ENCODE measurements around the gene PDE4DIP. TPM values are rescaled to one million over a fixed set of nuclear protein-coding genes. Genes with fewer than 3 reads are reported as not detected.
"Not testable (repeated sequence)": the region's sequence is repeated elsewhere in the genome, so short reads cannot be mapped to it uniquely, and the experiment has no call there.

Gene PDE4DIP
- total and polyA plus RNA-seq, 4 donors, result 131 to 249 (median 215) TPM

GRCh38 chr1:148844651-148845050 lies 423 bp downstream of the PDE4DIP start:
- WGBS (ENCODE audit: insufficient coverage), result no CpG with 5 or more reads among the region's 14 CpGs
- not testable (repeated sequence) for H3K4me1 ChIP-seq (ENCODE audit: control insufficient read depth, insufficient read depth, low read length); H3K27me3 ChIP-seq (ENCODE audit: control insufficient read depth, insufficient read depth, low read length); DNase-seq (ENCODE audit: low read depth in 4 of 6, low spot score in 6 of 6); H3K9me3 ChIP-seq (ENCODE audit: control insufficient read depth, insufficient read depth, low read length); H3K4me3 ChIP-seq (ENCODE audit: low read depth, low read length); H3K27ac ChIP-seq (ENCODE audit: low read depth, low read length); H3K36me3 ChIP-seq (ENCODE audit: control insufficient read depth, insufficient read depth, low read length)

- WGBS (ENCODE audit: insufficient coverage), result no CpG with 5 or more reads among the region's 4 CpGs
These were observed 840 bp downstream of the PDE4DIP start for GRCh38 chr1:148845068-148845467.

DNA sequence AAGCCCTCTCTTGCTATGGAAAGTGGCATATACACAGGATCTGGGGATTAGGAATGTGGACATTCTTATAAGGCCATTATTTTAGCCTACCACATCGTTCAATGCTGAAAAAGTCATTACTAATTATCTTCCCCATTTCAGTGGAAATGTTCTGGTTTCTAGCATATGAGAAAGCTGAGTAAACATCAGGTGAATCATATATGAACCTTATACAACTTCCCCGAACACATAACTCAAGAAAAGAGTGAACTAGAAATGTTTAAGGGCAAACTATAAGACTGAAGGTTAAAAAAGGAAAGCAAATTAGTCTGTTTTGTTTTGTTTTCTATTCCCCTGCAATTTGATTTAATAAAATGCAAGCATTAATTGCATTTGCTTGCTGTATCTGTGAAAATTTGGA lies 6.1 kb downstream of the PDE4DIP start:
- H3K36me3 ChIP-seq (ENCODE audit: control insufficient read depth, insufficient read depth, low read length); DNase-seq (ENCODE audit: low read depth in 4 of 6, low spot score in 6 of 6); H3K4me3 ChIP-seq (ENCODE audit: low read depth, low read length); H3K27ac ChIP-seq (ENCODE audit: low read depth, low read length); H3K4me1 ChIP-seq (ENCODE audit: control insufficient read depth, insufficient read depth, low read length); H3K9me3 ChIP-seq (ENCODE audit: control insufficient read depth, insufficient read depth, low read length); H3K27me3 ChIP-seq (ENCODE audit: control insufficient read depth, insufficient read depth, low read length): not testable (repeated sequence)
- no CpG with 5 or more reads among the region's 2 CpGs for WGBS (ENCODE audit: insufficient coverage)

More at GRCh38 chr1:148845068-148845467, 840 bp downstream of the PDE4DIP start:
- not testable (repeated sequence) for DNase-seq (ENCODE audit: low read depth in 4 of 6, low spot score in 6 of 6); H3K9me3 ChIP-seq (ENCODE audit: control insufficient read depth, insufficient read depth, low read length); H3K27ac ChIP-seq (ENCODE audit: low read depth, low read length); H3K27me3 ChIP-seq (ENCODE audit: control insufficient read depth, insufficient read depth, low read length); H3K4me3 ChIP-seq (ENCODE audit: low read depth, low read length); H3K4me1 ChIP-seq (ENCODE audit: control insufficient read depth, insufficient read depth, low read length); H3K36me3 ChIP-seq (ENCODE audit: control insufficient read depth, insufficient read depth, low read length)

- H3K27me3 ChIP-seq (ENCODE audit: control insufficient read depth, insufficient read depth, low read length); H3K36me3 ChIP-seq (ENCODE audit: control insufficient read depth, insufficient read depth, low read length); H3K27ac ChIP-seq (ENCODE audit: low read depth, low read length); H3K4me1 ChIP-seq (ENCODE audit: control insufficient read depth, insufficient read depth, low read length); H3K4me3 ChIP-seq (ENCODE audit: low read depth, low read length); DNase-seq (ENCODE audit: low read depth in 4 of 6, low spot score in 6 of 6); H3K9me3 ChIP-seq (ENCODE audit: control insufficient read depth, insufficient read depth, low read length): not testable (repeated sequence)
These were observed 6.6 kb downstream of the PDE4DIP start for GRCh38 chr1:148850840-148851239.

DNA sequence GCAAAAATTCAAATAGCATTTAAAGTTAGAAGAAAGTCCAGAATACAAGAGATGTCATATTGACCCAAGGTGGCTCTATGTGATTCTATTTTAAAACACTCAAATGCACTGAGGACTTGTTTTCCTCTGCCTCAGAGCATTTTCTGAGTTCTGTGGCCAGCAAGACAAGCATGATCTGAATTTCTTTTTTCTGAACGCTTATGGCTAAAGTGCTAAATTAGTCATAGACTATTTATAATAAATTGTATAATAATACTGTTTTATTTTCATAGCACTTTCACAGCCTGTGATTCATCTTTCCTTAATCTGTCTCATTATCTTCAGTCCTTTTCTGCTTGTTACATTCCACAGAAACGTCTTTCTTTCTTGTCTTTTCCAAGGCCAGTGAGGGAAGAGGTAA lies 7.5 kb downstream of the PDE4DIP start:
- no CpG with 5 or more reads among the region's 2 CpGs for WGBS (ENCODE audit: insufficient coverage)
- not testable (repeated sequence) for DNase-seq (ENCODE audit: low read depth in 4 of 6, low spot score in 6 of 6); H3K27me3 ChIP-seq (ENCODE audit: control insufficient read depth, insufficient read depth, low read length); H3K36me3 ChIP-seq (ENCODE audit: control insufficient read depth, insufficient read depth, low read length); H3K9me3 ChIP-seq (ENCODE audit: control insufficient read depth, insufficient read depth, low read length); H3K27ac ChIP-seq (ENCODE audit: low read depth, low read length); H3K4me3 ChIP-seq (ENCODE audit: low read depth, low read length); H3K4me1 ChIP-seq (ENCODE audit: control insufficient read depth, insufficient read depth, low read length)

- H3K4me1 ChIP-seq (ENCODE audit: control insufficient read depth, insufficient read depth, low read length); H3K4me3 ChIP-seq (ENCODE audit: low read depth, low read length); H3K36me3 ChIP-seq (ENCODE audit: control insufficient read depth, insufficient read depth, low read length); H3K9me3 ChIP-seq (ENCODE audit: control insufficient read depth, insufficient read depth, low read length); H3K27me3 ChIP-seq (ENCODE audit: control insufficient read depth, insufficient read depth, low read length); DNase-seq (ENCODE audit: low read depth in 4 of 6, low spot score in 6 of 6); H3K27ac ChIP-seq (ENCODE audit: low read depth, low read length): not testable (repeated sequence)
- WGBS (ENCODE audit: insufficient coverage), result no CpG with 5 or more reads among the region's 5 CpGs
These were observed 9.1 kb downstream of the PDE4DIP start for GRCh38 chr1:148853363-148853762.

DNA sequence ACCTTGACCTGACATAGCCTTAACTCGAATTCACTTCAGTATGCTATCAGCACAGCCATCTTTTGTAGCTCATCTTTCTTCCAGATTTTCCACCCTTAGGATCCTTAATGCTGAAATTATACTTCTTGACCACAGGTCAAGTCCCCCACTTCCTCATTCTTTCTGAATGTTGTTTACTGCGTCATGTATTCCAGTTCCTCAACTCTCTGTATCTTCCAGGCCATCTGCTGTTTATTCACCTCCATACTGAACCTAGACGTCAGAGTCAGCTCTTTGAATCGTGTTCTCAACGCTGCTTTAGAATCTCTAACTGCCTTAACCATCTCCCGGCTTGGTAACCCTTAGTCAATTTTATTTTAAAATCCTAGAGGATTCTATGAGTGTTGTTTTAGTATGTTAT lies 9.8 kb downstream of the PDE4DIP start:
- not testable (repeated sequence) for H3K4me3 ChIP-seq (ENCODE audit: low read depth, low read length); H3K27me3 ChIP-seq (ENCODE audit: control insufficient read depth, insufficient read depth, low read length); H3K9me3 ChIP-seq (ENCODE audit: control insufficient read depth, insufficient read depth, low read length); H3K4me1 ChIP-seq (ENCODE audit: control insufficient read depth, insufficient read depth, low read length); H3K36me3 ChIP-seq (ENCODE audit: control insufficient read depth, insufficient read depth, low read length); DNase-seq (ENCODE audit: low read depth in 4 of 6, low spot score in 6 of 6); H3K27ac ChIP-seq (ENCODE audit: low read depth, low read length)
- no CpG with 5 or more reads among the region's 6 CpGs for WGBS (ENCODE audit: insufficient coverage)

DNA sequence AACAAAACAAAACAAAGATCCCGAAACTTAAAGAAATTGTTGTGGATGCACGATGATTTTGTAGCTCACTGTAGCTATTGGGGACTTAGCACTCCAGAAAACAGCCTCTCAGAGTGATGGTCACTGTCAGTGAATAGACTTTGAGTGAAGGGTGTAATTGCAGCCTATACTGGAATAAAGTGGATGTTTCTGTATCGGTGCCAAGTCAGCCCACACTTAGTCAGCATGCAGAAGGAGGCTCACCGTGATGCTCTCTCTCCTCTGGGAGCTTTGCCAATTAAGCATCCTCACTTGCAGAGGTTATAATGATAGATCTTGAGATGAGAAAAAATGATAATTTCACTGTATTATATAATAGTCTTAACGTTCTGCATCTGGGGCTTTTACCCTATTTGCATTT lies 11.1 kb downstream of the PDE4DIP start:
- not testable (repeated sequence) for H3K4me1 ChIP-seq (ENCODE audit: control insufficient read depth, insufficient read depth, low read length); H3K9me3 ChIP-seq (ENCODE audit: control insufficient read depth, insufficient read depth, low read length); H3K36me3 ChIP-seq (ENCODE audit: control insufficient read depth, insufficient read depth, low read length); H3K4me3 ChIP-seq (ENCODE audit: low read depth, low read length); H3K27ac ChIP-seq (ENCODE audit: low read depth, low read length); H3K27me3 ChIP-seq (ENCODE audit: control insufficient read depth, insufficient read depth, low read length); DNase-seq (ENCODE audit: low read depth in 4 of 6, low spot score in 6 of 6)
- no CpG with 5 or more reads among the region's 5 CpGs for WGBS (ENCODE audit: insufficient coverage)

DNA sequence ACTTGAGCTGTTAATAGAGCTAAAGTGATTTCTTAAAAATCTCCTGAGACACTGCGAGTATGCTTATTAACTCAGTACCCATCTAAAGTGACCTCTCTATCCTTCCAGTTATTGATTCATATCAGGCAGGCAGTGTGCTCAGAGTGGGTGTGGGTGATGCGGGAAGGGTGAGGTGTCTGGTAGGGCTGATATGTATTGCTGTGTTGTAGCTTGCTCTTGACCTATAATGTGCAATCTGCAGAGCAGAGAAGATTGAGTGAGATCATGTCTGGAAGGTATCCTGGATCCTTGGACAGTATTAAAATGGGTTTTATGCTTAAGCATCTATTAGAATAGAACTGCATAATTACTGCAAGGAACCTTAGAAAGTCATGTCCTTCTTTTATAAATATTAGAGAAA lies 15.8 kb downstream of the PDE4DIP start:
- no CpG with 5 or more reads among the region's 2 CpGs for WGBS (ENCODE audit: insufficient coverage)
- H3K27me3 ChIP-seq (ENCODE audit: control insufficient read depth, insufficient read depth, low read length), result not testable (repeated sequence)

GRCh38 chr1:148860579-148861259 lies 16.5 kb downstream of the PDE4DIP start:
- H3K27ac ChIP-seq (ENCODE audit: low read depth, low read length); H3K27me3 ChIP-seq (ENCODE audit: control insufficient read depth, insufficient read depth, low read length); DNase-seq (ENCODE audit: low read depth in 4 of 6, low spot score in 6 of 6); H3K36me3 ChIP-seq (ENCODE audit: control insufficient read depth, insufficient read depth, low read length); H3K9me3 ChIP-seq (ENCODE audit: control insufficient read depth, insufficient read depth, low read length); H3K4me1 ChIP-seq (ENCODE audit: control insufficient read depth, insufficient read depth, low read length); H3K4me3 ChIP-seq (ENCODE audit: low read depth, low read length): not testable (repeated sequence)
- WGBS (ENCODE audit: insufficient coverage), result no CpG with 5 or more reads among the region's 6 CpGs

More for the DNA sequence above, 15.8 kb downstream of the PDE4DIP start:
- not testable (repeated sequence) for H3K36me3 ChIP-seq (ENCODE audit: control insufficient read depth, insufficient read depth, low read length); H3K9me3 ChIP-seq (ENCODE audit: control insufficient read depth, insufficient read depth, low read length); H3K4me3 ChIP-seq (ENCODE audit: low read depth, low read length); DNase-seq (ENCODE audit: low read depth in 4 of 6, low spot score in 6 of 6); H3K27ac ChIP-seq (ENCODE audit: low read depth, low read length); H3K4me1 ChIP-seq (ENCODE audit: control insufficient read depth, insufficient read depth, low read length)

All from spinal cord (tissue), 10 donors.